Measurements from ENCODE around the gene RUNX1.

DNA sequence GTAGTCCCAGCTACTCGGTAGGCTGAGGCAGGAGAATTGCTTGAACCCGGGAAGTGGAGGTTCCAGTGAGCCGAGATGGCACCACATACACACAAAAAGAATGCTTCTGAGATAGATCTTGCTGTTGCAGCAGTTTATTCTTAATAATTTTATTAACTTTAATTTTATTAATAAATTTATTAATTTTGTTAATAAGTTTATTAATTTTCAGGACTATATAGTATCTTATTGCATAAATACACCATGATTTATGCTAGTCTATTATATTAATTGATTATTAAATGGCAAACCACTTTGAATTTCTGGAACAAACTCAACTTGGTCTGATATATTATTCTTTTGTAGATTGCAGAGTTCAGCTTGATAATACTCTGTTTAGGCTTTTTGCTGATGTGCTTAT, 280.8 kb downstream of the RUNX1 start:
- TF ChIP-seq ZC3H10 (CRISPR knock-in tag; IDR thresholded peaks at IDR 0.05) (no peak), RARB (CRISPR knock-in tag; IDR thresholded peaks at IDR 0.05) (no peak), PPARA (CRISPR knock-in tag; IDR thresholded peaks at IDR 0.05; ENCODE audit: borderline replicate concordance) (no peak), ARNTL (CRISPR knock-in tag; IDR thresholded peaks at IDR 0.05; ENCODE audit: borderline replicate concordance, low read depth) (no peak), GLIS3 (CRISPR knock-in tag; IDR thresholded peaks at IDR 0.05) (no peak), ZFP30 (CRISPR knock-in tag; IDR thresholded peaks at IDR 0.05) (no peak), ESRRG (CRISPR knock-in tag; IDR thresholded peaks at IDR 0.05) (no peak), ISL1 (CRISPR knock-in tag; IDR thresholded peaks at IDR 0.05) (no peak), BACH2 (CRISPR knock-in tag; IDR thresholded peaks at IDR 0.05; ENCODE audit: borderline replicate concordance) (no peak), SNAI2 (CRISPR knock-in tag; IDR thresholded peaks at IDR 0.05) (no peak)
- TF ChIP-seq, protein P1, sequence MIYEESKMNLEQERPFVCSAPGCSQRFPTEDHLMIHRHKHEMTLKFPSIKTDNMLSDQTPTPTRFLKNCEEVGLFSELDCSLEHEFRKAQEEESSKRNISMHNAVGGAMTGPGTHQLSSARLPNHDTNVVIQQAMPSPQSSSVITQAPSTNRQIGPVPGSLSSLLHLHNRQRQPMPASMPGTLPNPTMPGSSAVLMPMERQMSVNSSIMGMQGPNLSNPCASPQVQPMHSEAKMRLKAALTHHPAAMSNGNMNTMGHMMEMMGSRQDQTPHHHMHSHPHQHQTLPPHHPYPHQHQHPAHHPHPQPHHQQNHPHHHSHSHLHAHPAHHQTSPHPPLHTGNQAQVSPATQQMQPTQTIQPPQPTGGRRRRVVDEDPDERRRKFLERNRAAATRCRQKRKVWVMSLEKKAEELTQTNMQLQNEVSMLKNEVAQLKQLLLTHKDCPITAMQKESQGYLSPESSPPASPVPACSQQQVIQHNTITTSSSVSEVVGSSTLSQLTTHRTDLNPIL (CRISPR knock-in tag; IDR thresholded peaks at IDR 0.05; ENCODE audit: low read depth): no peak
- TF ChIP-seq, protein P2, sequence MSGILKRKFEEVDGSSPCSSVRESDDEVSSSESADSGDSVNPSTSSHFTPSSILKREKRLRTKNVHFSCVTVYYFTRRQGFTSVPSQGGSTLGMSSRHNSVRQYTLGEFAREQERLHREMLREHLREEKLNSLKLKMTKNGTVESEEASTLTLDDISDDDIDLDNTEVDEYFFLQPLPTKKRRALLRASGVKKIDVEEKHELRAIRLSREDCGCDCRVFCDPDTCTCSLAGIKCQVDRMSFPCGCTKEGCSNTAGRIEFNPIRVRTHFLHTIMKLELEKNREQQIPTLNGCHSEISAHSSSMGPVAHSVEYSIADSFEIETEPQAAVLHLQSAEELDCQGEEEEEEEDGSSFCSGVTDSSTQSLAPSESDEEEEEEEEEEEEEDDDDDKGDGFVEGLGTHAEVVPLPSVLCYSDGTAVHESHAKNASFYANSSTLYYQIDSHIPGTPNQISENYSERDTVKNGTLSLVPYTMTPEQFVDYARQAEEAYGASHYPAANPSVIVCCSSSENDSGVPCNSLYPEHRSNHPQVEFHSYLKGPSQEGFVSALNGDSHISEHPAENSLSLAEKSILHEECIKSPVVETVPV (CRISPR knock-in tag; IDR thresholded peaks at IDR 0.05): no peak
- TF ChIP-seq, protein P3, sequence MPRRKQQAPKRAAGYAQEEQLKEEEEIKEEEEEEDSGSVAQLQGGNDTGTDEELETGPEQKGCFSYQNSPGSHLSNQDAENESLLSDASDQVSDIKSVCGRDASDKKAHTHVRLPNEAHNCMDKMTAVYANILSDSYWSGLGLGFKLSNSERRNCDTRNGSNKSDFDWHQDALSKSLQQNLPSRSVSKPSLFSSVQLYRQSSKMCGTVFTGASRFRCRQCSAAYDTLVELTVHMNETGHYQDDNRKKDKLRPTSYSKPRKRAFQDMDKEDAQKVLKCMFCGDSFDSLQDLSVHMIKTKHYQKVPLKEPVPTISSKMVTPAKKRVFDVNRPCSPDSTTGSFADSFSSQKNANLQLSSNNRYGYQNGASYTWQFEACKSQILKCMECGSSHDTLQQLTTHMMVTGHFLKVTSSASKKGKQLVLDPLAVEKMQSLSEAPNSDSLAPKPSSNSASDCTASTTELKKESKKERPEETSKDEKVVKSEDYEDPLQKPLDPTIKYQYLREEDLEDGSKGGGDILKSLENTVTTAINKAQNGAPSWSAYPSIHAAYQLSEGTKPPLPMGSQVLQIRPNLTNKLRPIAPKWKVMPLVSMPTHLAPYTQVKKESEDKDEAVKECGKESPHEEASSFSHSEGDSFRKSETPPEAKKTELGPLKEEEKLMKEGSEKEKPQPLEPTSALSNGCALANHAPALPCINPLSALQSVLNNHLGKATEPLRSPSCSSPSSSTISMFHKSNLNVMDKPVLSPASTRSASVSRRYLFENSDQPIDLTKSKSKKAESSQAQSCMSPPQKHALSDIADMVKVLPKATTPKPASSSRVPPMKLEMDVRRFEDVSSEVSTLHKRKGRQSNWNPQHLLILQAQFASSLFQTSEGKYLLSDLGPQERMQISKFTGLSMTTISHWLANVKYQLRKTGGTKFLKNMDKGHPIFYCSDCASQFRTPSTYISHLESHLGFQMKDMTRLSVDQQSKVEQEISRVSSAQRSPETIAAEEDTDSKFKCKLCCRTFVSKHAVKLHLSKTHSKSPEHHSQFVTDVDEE (CRISPR knock-in tag; IDR thresholded peaks at IDR 0.05): no peak
- TF ChIP-seq, protein P4, sequence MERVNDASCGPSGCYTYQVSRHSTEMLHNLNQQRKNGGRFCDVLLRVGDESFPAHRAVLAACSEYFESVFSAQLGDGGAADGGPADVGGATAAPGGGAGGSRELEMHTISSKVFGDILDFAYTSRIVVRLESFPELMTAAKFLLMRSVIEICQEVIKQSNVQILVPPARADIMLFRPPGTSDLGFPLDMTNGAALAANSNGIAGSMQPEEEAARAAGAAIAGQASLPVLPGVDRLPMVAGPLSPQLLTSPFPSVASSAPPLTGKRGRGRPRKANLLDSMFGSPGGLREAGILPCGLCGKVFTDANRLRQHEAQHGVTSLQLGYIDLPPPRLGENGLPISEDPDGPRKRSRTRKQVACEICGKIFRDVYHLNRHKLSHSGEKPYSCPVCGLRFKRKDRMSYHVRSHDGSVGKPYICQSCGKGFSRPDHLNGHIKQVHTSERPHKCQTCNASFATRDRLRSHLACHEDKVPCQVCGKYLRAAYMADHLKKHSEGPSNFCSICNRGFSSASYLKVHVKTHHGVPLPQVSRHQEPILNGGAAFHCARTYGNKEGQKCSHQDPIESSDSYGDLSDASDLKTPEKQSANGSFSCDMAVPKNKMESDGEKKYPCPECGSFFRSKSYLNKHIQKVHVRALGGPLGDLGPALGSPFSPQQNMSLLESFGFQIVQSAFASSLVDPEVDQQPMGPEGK (CRISPR knock-in tag; IDR thresholded peaks at IDR 0.05; ENCODE audit: borderline replicate concordance): no peak

All from SK-N-SH treated with all-trans-retinoic acid at 6 μM for 48 hours (cell line).